Sigmoid colon (tissue), 7 donors: Measurements from ENCODE around the gene LLGL2. TPM values are rescaled to one million over a fixed set of nuclear protein-coding genes. Genes with fewer than 3 reads are reported as not detected.

Experiments
- DNase-seq: peaks from one replicate; pipeline ENCODE4 v3.0.0-alpha.2; 2019
- H3K27ac ChIP-seq, 4 donors: fragments of 200-600 bp; sonication (generic); one replicate each; pipeline ENCODE4 v1.5.1; 2016 to 2019; ENCODE audit warnings: mild to moderate bottlenecking in 1 of 4
- H3K27me3 ChIP-seq, 3 donors: fragments of 200-600 bp; sonication (generic); one replicate each; pipeline ENCODE4 v1.5.1; 2019; ENCODE audit warnings: mild to moderate bottlenecking in 1 of 3
- H3K36me3 ChIP-seq, 4 donors: fragments of 200-600 bp; sonication (generic); one replicate each; pipeline ENCODE4 v1.5.1; 2016 to 2019
- H3K4me1 ChIP-seq, 4 donors: fragments of 200-600 bp; sonication (generic); one replicate each; pipeline ENCODE4 v1.5.1; 2017 to 2019
- H3K4me3 ChIP-seq, 4 donors: fragments of 200-600 bp; sonication (generic); one replicate each; pipeline ENCODE4 v1.5.1; 2017 to 2019; ENCODE audit warnings: mild to moderate bottlenecking in 2 of 4, moderate library complexity in 1 of 4
- H3K9me3 ChIP-seq, 4 donors: fragments of 200-600 bp in 3 of 4; sonication (generic) in 3 of 4; one replicate each; pipeline versions ENCODE4 v1.5.1 to v1.6.1; 2013 to 2019
- CTCF ChIP-seq, 4 experiments: fragments of 450-650 bp in 3 of 4; fragments of 200-600 bp in 1 of 4; IDR thresholded peaks; one replicate each; pipeline ENCODE4 v1.5.1; 2016 to 2019; ENCODE audit warnings: antibody characterized with exemption in 4 of 4, mild to moderate bottlenecking in 3 of 4, moderate library complexity in 2 of 4
- EP300 ChIP-seq, 4 donors: sonication (generic); formaldehyde crosslinking; IDR thresholded peaks; one replicate each; pipeline ENCODE4 v1.6.1; 2017; ENCODE audit warnings: antibody characterized with exemption in 4 of 4
- POLR2A ChIP-seq, 2 donors: fragments of 450-650 bp; IDR thresholded peaks; one replicate each; pipeline ENCODE4 v1.6.1; 2016; ENCODE audit warnings: antibody characterized with exemption in 2 of 2, mild to moderate bottlenecking in 2 of 2, moderate library complexity in 2 of 2
- POLR2AphosphoS5 ChIP-seq, 4 donors: sonication (generic); formaldehyde crosslinking; IDR thresholded peaks; one replicate each; pipeline ENCODE4 v1.6.1; 2017; ENCODE audit warnings: antibody characterized with exemption in 4 of 4
- WGBS, 2 donors: extraction: QIAGEN DNeasy Blood & Tissue Kit; methylation state at CpG; one replicate each; pipeline ENCODE4 v1.1.7; 2013; 5-methylcytosine and 5-hydroxymethylcytosine counted together
- intact Hi-C: fragments of 100-400 bp; cut with DNase I; formaldehyde crosslinking; loops from one replicate; pipeline ENCODE4 v1.15.1; 2023
- polyA plus RNA-seq, 3 donors: library from polyadenylated mRNA; stranded (reverse); fragments of 200-250 nt; gene quantifications; one replicate each; pipeline ENCODE4 v1.2.3, GENCODE V29; 2013
- total RNA-seq, 4 donors: library from RNA; depleted of rRNA; stranded (reverse); fragments of >200 nt; gene quantifications; one replicate each; pipeline ENCODE4 v1.1.0, GENCODE V29; 2016
- donor health status: healthy with polysubstance abuse.
- donor health status: Bipolar disorder and iron deficiency.
- donor health status: healthy.

LLGL2 gene
- total and polyA plus RNA-seq, 7 donors: 1.4 to 299 (median 5.0) TPM

DNA sequence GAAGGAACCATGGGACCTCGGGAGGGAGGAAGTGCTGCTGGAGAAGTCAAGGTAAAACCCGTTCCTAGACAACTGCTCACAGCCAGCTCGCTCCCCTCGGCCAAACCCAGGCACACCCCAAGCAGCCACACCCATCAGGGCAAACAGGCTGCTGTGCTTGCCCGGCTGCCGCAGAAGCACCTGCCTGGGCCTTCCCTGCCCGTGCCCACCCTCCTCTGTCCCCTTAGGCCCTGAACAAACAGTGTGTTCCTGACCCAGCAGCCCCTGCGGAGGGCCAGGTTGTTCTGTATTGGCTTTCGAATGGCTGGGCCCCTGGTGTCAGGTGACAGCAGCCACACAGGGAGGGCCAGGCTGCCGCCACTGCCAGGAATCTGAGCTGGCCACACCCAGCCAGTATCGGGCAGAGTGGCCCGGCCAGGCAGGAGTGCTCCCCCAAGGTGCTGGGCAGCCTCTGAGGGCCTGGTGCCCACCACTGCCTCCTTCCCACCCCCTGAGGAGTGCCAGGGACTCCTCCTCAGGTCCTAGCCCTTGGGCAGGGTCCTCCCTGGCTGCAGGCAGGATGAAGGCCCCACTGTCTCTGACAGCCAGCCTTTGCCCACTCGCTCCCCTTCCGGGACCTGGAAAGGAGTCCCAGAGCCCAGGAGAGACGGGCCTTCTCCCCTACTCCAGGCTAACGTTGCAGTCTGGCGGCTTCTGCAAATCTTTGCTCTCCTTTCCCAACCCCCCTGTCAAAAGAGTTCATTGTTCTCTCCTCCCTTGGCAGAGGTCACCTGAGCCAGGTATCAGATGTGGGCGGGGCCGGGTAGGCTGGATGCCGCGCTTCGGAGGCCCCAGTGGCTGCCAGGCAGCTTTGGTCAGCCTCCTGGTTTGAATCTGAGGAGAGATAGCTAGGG lies 24.0 kb downstream of the LLGL2 start:
- Histone ChIP-seq H3K36me3 (no peaks in the 10 kb centered on the region), H3K27me3 (no peaks in the 10 kb centered on the region), H3K4me3 (no peak overlapping the region), H3K9me3 (no peaks in the 10 kb centered on the region), H3K27ac (peak overlapping the region in 1 of 4 donors; percentile 19), H3K4me1 (peaks cover 0 to 13% (median 11%) of the 10 kb centered on the region in 4 donors)
- no peak for DNase-seq
- WGBS, 2 donors: 13 to 64% methylated on average over 22 of the region's 22 CpGs
- TF ChIP-seq POLR2A (IDR thresholded peaks at IDR 0.05): peak in 1 of 2 donors; percentile 49
- TF ChIP-seq POLR2AphosphoS5 (IDR thresholded peaks at IDR 0.05): no peak
- TF ChIP-seq CTCF (IDR thresholded peaks at IDR 0.05): no peak
- no peak for TF ChIP-seq EP300 (IDR thresholded peaks at IDR 0.05)
- intact Hi-C loops: no loop called here

DNA sequence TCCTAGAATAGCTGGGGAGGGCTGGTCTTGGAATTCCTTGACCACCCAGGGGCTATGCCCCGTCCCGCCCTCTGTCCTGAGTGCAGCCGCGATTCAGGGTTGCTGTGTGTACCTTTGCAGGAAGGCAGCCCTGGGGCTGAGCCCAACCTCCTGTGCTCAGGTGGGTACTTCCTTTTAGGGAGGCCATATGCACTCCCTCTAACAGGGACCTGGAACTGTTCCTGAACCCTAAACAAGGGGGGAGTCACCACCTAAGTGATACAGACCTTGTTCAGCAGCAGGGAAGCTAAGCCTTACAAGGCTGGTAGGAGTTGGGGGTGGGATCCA lies 24.6 kb downstream of the LLGL2 start:
- 25 to 68% methylated on average over 4 of the region's 4 CpGs for WGBS, 2 donors
- TF ChIP-seq POLR2AphosphoS5 (IDR thresholded peaks at IDR 0.05): no peak
- TF ChIP-seq EP300 (IDR thresholded peaks at IDR 0.05): no peak
- TF ChIP-seq POLR2A (IDR thresholded peaks at IDR 0.05): no peak
- Histone ChIP-seq H3K9me3 (no peaks in the 10 kb centered on the region), H3K4me1 (peaks cover 0 to 13% (median 11%) of the 10 kb centered on the region in 4 donors), H3K27me3 (no peaks in the 10 kb centered on the region), H3K27ac (peak overlapping the region in 1 of 4 donors; percentile 19), H3K36me3 (no peaks in the 10 kb centered on the region), H3K4me3 (no peak overlapping the region)
- no peak for DNase-seq
- intact Hi-C loops: no loop called here

DNA sequence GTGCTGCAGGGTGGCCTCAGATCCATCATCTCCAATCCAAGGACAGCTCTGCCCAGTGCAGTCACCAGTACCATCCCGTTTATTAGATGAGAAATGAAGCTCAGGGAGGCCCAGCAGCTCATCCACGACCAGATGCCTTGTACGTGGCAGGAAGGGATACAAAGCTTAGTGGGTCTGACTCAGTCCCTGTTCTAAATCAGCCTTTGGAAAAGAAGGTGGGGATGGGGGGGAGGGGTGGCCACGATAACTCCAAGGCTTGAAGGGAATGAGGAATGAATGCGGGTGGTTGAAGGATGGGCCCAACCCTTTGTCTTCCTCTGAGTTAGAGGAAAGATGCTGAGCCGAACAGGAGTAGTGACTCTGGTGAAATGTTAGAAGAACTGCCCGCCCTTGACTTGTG lies 25.8 kb downstream of the LLGL2 start:
- intact Hi-C loops: no loop called here

DNA sequence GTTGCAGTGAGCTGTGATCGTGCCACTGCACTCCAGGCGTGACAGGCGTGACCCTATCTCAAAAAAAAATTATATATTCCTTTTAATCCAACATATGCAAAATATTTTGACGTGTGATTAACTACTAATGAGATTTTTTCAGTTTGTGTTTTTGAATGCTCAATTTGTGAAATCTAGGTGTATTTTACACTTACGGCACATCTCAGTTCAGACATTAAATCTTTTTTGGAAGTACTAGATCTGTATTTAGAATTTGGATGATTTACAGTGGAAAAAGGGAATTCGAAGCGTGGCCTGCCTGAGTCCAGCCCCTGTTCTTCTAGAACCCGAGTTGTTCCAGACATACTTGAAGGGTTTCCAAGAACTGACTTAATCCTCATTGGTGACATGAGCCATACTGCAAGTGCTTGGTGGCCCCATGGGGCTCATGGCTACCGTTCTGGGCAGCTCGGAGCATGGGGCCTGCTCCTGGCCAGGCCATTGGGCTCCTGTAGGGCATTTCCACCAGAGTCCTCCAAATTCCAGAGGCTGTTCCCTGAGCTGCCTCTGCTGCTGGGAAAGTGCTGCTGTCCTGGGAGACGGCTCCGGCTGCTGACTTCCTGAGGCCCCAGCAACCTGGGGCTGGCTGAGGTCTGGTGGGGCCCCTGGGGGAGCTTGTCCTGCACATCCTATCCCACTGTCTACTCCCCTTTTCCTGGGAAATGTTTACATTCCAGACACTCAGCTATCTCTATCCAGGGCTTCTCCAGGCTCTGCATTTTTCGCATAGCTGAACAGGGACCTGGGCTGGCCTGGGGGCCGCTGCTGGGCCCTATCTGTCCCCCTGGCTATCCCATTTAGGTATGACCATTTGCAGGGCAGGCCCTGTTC lies 27.2 kb downstream of the LLGL2 start:
- Histone ChIP-seq H3K27me3 (no peaks in the 10 kb centered on the region), H3K9me3 (no peaks in the 10 kb centered on the region), H3K27ac (no peak overlapping the region), H3K4me3 (no peak overlapping the region), H3K36me3 (no peaks in the 10 kb centered on the region), H3K4me1 (peaks cover 0 to 19% (median 15%) of the 10 kb centered on the region in 4 donors)
- no peak for DNase-seq
- WGBS, 2 donors: 84 to 88% methylated on average over 14 of the region's 14 CpGs
- intact Hi-C loops: no loop called here
- TF ChIP-seq CTCF (IDR thresholded peaks at IDR 0.05): no peak
- TF ChIP-seq EP300 (IDR thresholded peaks at IDR 0.05): no peak
- no peak for TF ChIP-seq POLR2A (IDR thresholded peaks at IDR 0.05)
- no peak for TF ChIP-seq POLR2AphosphoS5 (IDR thresholded peaks at IDR 0.05)

More for the DNA sequence above, 25.8 kb downstream of the LLGL2 start:
- H3K4me1 ChIP-seq: peaks cover 0 to 13% (median 11%) of the 10 kb centered on the region in 4 donors
- no peak overlapping the region for H3K4me3 ChIP-seq
- no peaks in the 10 kb centered on the region for H3K27me3 ChIP-seq
- no peak for DNase-seq
- no peaks in the 10 kb centered on the region for H3K36me3 ChIP-seq
- no peaks in the 10 kb centered on the region for H3K9me3 ChIP-seq
- 80 to 88% methylated on average over 7 of the region's 7 CpGs for WGBS, 2 donors
- no peak overlapping the region for H3K27ac ChIP-seq
- no peak for TF ChIP-seq POLR2AphosphoS5 (IDR thresholded peaks at IDR 0.05)
- no peak for TF ChIP-seq POLR2A (IDR thresholded peaks at IDR 0.05)
- TF ChIP-seq EP300 (IDR thresholded peaks at IDR 0.05): no peak
- TF ChIP-seq CTCF (IDR thresholded peaks at IDR 0.05): no peak
